Measurements from ENCODE around the gene OXER1. TPM values are rescaled to one million over a fixed set of nuclear protein-coding genes. Genes with fewer than 3 reads are reported as not detected.
A peak's percentile ranks its signal among the peaks of the same experiment; 100 is the strongest.
"Not testable (repeated sequence)": the region's sequence is repeated elsewhere in the genome, so short reads cannot be mapped to it uniquely, and the experiment has no call there.

Gene OXER1
- total RNA-seq, 1 donor from 2014 or later, result 0.74 TPM

DNA sequence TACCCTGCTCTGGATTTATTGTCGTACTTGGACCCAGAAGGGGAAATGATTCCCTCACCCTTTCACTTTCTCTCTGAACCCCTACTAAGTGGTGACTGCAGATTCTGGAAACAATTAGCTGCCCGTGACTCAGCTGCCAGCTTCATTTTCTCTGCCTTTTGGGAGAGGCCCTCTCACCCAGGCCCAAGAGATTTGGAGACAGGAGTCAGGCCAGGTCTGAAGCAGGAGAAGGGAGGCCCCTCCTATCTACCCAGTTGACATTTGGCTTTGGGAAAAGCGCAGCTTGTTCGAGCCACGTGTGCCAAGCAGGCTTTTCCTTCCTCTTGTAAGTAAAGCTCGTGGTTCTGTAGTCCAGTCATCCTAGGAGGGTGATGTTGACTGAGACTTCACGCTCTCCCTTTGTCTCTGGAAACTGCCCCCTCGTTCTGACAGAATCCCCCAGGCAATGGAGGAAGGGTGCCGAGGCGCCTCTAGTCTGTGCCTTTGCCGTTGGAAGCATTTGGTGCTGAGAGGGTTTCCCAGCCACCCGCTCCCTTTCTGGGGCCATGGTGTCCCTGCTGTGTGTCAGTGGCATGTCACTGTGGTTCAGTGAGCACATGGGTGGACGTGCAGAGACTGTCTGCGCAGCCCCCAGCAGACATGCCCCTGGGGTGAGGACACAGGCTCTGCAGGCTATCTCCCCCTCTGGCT is 8.6 kb downstream of the OXER1 start:
- ATAC-seq (peak; percentile 4), DNase-seq (no peak)
- intact Hi-C loops (cut with micrococcal nuclease), result no loop called here

DNA sequence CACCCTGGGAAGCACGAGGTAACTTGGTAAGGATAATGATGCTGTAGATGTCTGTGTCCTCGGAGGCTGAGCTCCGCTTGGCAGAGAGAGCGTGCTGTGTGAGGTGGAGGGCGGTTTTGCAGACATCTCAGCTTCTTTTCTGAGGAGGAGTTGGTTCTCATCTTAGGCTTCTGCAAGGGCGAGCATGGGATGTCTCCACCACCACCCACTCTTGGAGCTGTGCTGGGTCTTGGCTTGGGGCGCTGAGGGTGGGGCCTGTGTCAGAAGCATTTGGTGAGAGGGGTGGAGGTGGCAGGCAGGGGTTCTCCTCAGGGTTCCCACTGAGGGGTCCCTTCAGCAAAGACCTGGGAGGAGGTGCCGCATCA is 9.2 kb downstream of the OXER1 start:
- intact Hi-C loops (cut with micrococcal nuclease), result no loop called here

DNA sequence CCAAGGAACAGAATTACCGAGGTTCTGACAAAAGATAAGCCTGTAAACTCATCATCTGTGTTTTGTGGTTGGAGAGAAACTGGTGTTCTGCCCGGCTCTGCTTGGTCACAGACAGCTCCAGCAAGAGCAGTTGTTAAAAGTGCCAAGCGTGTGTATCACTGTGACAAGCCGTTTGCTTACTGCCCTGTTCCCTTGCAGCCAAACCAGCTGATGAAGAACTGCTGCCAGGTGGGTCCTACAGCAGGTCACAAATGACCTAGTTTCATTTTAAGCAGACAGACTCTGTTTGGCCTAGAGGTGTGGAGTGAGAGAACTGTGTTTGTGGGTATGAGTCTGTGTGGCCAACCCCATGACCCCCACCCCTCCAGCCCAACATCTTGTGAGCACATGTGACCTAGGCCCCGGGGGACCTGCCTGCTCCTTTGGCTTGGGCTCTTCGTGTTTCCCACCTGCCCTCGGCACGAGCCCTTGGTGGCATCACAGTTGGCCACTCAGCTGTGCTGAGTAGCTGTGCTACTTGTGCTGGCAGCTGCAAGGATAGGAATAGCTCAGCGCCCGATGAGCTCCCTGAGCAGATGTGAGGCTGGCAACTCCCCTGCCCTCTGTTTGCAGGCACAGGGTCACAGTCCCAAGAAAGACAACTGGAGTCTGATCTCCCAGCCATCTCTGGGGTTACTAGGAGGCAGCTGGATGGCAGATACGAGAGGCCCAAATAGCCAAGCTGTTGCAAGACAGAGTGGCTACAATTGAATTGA is 9.7 kb downstream of the OXER1 start:
- intact Hi-C loops (cut with micrococcal nuclease), result no loop called here
- ATAC-seq (peak; percentile 79), DNase-seq (no peak)

More for the DNA sequence above, 9.2 kb downstream of the OXER1 start:
- ATAC-seq (peak; percentile 14), DNase-seq (no peak)

DNA sequence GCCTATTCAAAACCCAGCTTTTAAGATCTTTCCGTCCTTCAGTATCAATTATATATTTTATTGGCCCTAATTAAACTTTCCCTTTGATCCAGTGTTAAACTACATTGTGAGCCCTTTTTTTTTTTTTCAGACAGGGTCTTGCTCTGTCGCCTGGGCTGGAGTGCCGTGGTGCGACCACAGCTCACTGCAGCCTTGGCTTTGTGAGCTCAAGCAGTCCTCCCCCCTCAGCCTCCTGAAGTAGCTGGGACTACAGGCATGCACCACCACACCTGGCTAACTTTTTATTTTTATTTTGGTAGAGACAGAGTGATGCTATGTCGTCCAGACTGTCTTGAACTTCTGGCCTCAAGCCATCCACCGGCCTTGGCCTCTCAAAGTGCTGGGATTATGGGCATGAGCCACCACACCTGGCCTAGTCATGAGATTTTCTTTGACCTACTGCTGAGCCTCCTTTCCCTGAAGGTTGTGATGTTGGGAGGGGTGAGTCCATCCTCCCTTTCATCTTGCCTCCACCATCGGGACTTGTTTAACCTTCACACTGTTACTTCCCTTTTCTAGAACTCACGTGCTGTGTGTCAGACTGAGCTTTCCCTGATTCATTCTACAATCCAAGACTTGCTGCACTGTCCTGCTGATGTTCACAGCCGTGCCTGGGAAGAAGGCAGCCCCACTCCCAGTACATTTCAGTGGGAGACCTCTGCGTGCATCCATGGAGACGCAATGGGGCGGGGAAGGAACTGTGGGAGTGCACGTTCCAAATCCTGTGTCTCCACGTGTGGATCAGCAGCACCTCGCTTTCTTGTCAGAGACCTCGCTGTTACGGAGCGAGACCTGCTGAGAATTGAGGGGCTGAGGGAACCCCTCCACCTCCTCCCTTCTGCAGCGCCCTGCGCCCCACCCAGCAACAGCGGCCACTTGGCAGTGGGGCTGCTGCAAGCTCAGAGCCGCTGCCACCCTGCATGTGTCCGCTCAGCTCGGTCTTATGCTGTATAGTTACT is 10.8 kb downstream of the OXER1 start:
- ATAC-seq, result peak; percentile 10
- intact Hi-C loops (cut with micrococcal nuclease), result no loop called here

DNA sequence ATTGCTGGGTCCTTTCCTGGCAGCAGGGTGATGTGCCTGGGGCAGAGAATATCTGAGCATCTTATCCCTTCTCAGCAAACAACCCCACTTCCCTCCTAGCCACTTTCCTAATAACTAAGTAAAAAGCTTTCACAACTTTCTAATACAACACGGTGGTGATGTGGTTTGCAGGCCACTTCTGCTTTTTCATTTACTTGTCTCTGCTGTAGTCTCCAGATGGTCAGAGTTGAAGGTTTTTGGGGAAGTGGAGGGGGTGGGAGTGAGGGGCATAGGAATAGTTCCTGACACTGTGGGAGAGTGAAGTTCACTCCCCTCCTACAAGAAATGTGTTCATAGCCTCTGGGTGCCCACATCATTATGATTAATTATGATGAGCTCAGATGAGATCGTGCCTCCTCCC is 11.6 kb downstream of the OXER1 start:
- peak; percentile 52 for ATAC-seq
- intact Hi-C loops (cut with micrococcal nuclease), result no loop called here
- DNase-seq, result no peak

More for the DNA sequence above, 10.8 kb downstream of the OXER1 start:
- DNase-seq, result no peak

DNA sequence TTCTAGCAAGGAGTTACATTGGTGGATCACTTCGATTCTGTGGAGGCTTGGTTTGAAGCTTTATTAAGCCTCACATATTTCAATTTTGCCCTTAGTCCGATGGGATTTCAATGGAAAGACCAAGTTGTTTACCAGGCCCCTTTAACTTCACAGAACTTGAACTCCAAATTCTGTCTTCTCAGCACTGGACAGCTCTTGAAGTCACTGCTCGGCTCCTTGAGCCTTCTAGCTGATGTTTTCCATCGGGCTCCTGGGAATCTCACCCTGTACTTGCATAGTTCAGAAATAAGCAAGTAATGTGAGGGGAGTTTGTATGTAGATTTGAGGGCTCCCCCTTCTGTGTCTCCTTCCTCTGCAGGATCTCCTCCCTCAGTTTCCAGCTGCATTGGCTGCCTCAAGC is 15.1 kb downstream of the OXER1 start:
- ATAC-seq, result no peak
- intact Hi-C loops (cut with micrococcal nuclease), result no loop called here
- DNase-seq, result no peak

DNA sequence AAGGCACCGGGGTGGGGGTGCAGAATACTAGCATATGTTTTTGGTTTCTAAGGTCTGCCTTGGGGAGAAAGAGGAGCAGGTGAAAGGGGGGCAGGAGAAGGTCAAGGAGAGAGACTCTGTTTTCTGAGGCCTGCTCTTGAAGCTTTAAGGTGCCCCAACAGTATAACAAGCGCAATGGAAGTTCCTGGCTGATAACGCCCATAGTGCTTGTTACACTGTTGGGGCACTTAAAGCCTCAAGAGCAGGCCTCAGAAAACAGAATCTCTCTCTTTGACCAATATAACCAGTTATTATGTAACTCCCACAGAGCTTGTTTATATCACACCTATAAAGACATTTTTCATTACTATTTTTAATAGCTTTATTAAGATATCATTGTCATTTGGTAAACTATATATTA is 16.5 kb downstream of the OXER1 start:
- intact Hi-C loops (cut with micrococcal nuclease), result no loop called here
- DNase-seq, result no peak
- ATAC-seq, result no peak

DNA sequence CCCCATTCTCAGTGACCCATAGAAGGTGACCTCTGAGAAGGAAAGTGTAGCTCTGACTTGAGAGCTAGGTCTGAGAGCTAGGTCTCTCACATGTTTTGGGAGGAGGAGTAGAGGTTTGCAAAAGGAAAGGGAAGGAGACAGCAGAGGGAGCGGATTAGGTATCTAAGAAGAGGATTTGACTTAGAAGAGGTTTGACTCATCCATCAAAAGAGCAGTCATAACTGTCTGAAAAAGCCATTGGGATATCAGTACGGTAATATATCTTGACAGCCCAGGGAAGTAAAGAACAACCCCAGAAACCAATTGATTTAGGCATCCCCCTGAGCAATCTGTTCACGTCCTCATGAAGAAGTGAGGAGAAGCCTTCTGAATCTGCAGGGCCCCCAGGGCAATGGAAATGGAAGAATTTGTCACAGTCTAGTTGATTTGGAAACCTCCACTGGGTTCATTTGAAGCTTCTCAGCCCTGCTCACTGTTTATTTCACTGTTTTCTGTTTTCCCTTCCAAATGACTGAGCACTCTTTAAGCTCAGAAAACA is 19.3 kb downstream of the OXER1 start:
- ATAC-seq (no peak), DNase-seq (no peak)
- intact Hi-C loops (cut with micrococcal nuclease), result no loop called here

DNA sequence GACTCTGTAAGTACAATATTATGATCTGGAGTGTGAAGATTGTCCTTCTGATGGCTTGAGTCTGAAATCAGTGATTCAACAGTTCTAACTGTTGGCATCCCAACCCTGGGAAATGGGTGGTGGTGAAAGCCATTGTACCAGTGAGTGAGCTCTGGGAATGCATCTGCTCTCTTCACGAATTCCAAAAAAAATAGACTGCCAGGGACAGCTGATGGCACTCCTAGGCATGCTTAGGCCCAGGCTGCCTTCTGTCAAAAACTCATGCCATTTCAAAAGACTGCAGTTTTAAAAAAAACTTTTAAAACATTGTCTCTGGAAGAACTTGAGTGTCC is 20.3 kb downstream of the OXER1 start:
- DNase-seq (no peak), ATAC-seq (no peak)
- intact Hi-C loops (cut with micrococcal nuclease), result no loop called here

DNA sequence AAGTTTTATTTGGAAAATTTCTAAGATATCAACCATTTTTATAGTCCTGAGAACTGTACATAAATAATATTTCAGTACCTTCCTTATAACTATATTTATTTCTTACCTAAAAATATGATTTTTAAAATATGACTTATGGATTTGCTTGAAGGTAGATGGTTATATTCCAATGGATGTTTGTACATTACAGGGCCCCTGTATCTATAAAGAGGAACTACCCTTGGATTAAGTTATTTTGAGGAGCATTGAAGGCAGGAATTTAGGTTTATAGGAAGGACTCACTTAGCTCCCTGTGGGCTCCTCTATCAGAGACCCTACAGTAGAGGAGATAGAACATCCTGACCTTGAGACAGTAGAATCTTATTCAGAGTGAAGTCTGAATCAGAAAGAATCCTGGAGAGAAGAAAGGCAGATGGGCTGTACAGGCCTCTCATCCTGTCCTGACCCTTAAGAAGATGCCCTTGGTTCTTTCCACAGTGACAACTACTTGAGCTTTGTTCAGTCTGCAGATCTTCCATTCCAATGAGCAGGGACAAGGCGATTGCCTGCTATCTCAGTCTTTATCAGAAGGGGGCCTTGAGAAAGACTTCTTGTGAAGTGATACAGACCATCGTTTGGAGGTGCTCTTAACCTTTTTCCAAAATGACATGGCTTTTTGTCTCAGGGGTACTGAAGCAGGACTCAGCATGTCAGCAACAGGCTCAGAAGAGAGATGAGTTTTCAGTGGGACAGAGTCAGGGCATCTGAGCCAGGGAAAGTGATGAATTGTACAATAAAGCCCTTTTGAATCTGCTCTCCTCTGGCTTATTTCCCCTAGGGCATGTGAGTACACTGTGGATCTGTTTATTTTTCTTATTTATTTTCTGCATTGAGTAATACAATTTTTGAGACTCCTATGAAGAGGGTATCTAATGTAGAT is 20.9 kb downstream of the OXER1 start:
- ATAC-seq, result no peak

DNA sequence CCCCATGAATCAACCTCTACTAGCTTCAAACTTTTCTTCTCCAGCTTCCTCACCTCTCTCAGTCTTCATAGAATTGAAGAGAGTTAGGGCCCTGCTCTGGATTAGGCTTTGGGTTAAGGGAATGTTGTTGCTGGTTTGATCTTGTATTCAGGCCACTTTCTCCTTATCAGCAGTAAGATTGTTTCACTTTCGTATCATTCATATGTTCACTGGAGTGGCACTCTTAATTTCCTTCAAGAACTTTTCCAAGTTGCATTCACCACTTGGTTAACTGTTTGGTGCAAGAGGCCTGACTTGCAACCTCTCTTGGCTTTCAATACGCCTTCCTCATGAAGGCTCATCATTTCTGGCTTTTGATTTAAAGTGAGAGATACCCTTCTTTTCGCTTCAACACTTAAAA is 22.8 kb downstream of the OXER1 start:
- ATAC-seq (no peak), DNase-seq (no peak)
- intact Hi-C loops (cut with micrococcal nuclease), result no loop called here

More for the DNA sequence above, 20.9 kb downstream of the OXER1 start:
- DNase-seq, result no peak
- intact Hi-C loops (cut with micrococcal nuclease), result no loop called here

DNA sequence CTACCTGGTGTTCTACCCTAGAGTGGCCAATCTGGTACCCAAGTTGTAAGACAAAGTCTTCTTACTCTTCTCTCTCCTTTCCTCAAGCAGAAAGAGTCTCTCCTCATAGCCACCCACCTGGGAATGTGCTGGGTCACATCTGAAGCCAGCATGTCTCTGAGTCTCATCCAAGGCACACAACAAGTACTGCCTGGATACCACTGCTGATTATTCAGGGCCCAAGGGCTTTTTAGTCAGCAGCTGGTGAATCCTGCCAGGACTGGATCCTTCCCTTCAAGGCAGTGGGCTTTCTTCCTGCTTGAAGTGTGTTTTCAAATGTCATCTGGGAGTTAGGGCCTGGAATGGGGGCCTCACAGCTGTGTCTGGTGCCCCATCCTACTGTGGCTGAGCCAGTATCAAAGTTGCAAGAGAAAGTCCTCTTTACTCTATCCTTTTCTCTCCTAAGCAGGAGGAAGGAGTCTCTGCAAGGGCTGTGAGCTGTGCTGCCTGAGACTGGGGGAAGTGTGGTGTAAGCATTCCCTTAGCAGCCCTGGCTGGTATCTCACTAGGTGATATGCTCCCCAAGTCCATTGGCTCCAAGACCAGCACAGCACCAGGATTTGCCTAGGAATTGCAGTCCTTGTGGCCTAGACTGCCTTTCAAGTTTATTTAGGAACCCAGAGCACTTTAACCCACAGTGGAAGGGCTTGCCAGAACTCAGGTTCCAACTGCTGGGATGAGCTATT is 27.2 kb downstream of the OXER1 start:
- intact Hi-C loops (cut with micrococcal nuclease), result no loop called here
- ATAC-seq (no peak), DNase-seq (no peak)

DNA sequence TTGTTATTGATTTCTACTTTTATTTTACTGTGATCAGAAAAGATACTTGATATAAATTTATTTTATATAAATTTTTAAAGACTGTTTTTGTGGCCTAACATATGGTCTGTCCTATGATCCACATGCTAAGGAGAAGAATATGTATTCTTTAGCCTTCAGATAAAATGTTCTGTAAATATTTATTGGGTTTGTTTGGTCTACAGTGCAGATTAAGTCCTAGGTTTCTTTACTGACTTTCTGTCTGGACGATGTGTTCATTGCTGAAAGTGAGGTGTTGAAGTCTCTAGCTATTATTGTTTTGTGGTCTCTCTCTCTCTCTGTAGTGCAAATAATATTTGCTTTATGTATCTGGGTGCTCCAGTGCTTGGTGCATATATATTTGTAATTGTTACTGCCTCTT is 30.1 kb downstream of the OXER1 start:
- no peak for ATAC-seq

DNA sequence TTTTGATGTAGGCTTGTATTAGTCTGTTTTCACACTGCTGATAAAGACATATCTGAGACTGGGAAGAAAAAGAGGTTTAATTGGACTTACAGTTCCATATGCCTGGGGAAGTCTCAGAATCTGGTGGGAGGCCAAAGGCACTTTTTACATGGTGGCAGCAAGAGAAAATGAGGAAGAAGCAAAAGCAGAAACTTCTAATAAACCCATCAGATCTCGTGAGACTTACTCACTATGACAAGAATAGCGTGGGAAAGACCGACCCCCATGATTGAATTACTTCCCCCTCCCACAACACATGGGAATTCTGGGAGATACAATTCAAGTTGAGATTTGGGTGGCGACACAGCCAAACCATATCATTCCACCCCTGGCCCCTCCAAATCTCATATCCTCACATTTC is 32.6 kb downstream of the OXER1 start:
- DNase-seq; ATAC-seq; intact Hi-C loops (cut with micrococcal nuclease): not testable (repeated sequence)

More for the DNA sequence above, 30.1 kb downstream of the OXER1 start:
- intact Hi-C loops (cut with micrococcal nuclease), result no loop called here
- no peak for DNase-seq

DNA sequence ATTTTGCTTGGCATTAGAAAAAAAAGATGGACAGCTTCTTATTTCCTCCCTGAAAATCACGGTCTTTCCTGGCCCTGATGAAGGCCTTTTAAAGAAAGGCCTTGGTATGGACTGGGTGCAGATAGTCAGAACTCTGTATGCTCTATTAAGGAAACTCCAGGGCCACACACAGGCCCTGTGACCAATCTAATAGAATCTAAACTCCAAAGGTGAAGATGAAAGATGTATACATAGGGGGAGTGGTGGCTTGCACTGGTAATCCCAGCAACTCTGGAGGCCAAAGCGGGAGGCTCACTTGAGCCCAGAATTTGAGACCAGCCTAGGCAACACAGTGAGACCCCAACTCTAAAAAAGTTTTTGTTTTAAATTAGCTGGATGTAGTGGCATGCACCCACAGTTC is 37.3 kb downstream of the OXER1 start:
- intact Hi-C loops (cut with micrococcal nuclease), result no loop called here
- DNase-seq (no peak), ATAC-seq (no peak)

DNA sequence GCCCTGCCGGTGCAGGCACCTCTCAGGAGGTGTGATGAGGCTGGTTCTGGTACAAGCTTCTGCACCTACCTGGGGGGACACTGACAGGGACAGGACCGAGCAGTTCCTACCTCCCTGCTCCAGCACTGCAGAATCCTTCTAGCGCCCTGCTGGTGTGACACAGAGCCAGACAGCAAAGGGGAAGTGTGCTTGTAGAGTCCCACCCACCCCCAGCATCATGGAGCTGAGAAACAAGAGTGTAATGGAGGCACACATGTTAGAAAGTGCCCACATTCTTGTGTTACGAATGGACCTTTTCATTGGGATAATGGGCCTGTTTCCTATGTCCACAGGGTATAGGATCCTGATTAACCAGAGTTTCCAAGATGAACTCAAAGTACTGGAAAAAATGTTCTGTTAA is 38.3 kb downstream of the OXER1 start:
- ATAC-seq (no peak), DNase-seq (no peak)
- intact Hi-C loops (cut with micrococcal nuclease), result no loop called here

DNA sequence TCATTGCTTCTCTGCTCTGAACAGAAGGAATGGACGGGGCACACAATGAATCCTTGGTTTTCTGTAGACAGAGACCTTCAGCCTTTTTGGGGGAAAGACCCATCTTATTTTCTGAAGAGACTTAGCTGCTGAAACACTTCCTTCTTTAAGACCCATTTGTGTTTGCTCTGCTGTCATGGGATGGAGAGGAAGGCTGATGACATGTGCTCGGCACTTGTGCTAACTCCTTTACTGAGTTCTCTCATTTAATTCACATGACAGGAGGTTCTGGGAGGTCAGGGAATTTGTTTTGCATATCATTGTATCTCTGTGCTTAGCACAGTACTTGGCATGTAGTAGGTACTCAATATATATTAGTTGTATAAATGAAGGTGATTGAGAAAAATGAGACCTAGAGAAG is 39.0 kb downstream of the OXER1 start:
- intact Hi-C loops (cut with micrococcal nuclease), result no loop called here
- DNase-seq, result no peak
- ATAC-seq, result no peak

DNA sequence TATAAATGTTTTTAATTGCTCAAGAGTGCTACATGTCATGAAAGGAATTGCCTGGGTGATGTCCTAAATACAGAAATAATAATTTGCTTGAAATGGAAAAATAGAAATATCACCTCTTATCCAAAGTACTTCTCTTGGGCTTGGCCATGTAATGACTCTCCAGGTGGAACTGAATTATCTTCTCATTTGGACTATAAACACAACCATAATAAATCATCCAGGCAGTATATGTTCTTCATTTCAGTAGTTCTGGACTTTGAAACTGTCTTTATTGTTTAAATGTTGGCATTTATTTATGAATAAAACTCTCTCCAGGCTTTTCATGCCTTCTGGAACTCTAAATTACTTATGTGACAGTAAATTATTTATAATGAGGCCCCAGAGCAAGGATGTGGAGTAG is 40.5 kb downstream of the OXER1 start:
- DNase-seq, result no peak
- no peak for ATAC-seq
- intact Hi-C loops (cut with micrococcal nuclease), result no loop called here

Data from left ventricle myocardium superior (tissue), 1 donor.